GM19397 (cell line): ENCODE results near the gene MADD.
"Not testable (repeated sequence)": the region's sequence is repeated elsewhere in the genome, so short reads cannot be mapped to it uniquely, and the experiment has no call there.

ENCODE experiments used
- ATAC-seq: cut with Tn5 transposase; IDR thresholded peaks from one replicate; pipeline ENCODE4 v1.9.1; 2021; ENCODE audit warnings: mild to moderate bottlenecking, moderate library complexity; ENCODE audit not compliant: unreplicated experiment

Gene MADD

DNA sequence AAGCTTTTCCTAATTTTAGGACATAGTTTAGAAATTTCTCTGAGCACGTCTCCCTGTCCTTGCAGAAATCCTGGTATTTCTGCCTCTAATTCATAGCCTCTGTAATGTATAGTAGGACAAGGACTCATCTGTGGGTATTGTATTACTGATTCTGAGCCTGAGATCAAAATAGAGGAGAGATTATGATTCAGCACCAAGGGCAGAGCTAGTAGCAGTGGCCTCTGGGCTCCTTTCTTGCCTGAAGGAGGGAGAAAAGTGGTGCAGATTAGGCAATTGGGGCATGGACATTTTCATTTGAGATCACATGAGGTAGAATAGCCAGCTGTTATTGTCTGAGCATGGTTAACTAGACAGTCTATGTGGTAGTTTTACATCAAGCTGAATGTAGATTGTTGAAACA lies 2.8 kb downstream of the MADD start:
- no peak for ATAC-seq

DNA sequence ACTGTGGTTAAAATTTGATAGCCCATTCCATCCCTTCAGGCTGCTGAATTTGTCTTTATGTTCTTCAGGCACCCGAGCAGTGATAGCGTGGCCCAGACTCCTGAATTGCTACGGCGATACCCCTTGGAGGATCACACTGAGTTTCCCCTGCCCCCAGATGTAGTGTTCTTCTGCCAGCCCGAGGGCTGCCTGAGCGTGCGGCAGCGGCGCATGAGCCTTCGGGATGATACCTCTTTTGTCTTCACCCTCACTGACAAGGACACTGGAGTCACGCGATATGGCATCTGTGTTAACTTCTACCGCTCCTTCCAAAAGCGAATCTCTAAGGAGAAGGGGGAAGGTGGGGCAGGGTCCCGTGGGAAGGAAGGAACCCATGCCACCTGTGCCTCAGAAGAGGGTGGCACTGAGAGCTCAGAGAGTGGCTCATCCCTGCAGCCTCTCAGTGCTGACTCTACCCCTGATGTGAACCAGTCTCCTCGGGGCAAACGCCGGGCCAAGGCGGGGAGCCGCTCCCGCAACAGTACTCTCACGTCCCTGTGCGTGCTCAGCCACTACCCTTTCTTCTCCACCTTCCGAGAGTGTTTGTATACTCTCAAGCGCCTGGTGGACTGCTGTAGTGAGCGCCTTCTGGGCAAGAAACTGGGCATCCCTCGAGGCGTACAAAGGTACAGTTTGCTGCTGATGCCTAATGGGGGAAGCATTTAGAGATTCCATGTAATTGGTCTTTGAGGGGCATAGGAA lies 4.7 kb downstream of the MADD start:
- no peak for ATAC-seq

GRCh38 chr11:47276923-47277322 lies 7.0 kb downstream of the MADD start:
- no peak for ATAC-seq

DNA sequence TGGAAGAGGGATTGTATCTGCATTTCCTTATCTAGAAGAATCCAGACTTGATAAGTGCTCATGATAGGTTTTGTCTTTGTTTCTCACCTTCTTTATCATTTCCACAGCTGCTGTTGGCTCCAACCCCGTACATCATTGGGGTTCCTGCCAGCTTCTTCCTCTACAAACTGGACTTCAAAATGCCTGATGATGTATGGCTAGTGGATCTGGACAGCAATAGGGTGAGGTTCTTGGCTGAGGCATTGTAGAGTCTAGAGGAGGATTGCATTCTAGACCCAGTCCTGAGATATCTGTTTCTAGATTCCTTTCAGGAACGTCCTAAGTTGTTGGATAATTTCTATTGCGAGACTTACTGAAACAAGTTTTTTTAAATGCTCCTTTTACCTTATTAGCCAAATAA lies 8.1 kb downstream of the MADD start:
- ATAC-seq: no peak

GRCh38 chr11:47278769-47279168 lies 8.8 kb downstream of the MADD start:
- ATAC-seq: no peak

DNA sequence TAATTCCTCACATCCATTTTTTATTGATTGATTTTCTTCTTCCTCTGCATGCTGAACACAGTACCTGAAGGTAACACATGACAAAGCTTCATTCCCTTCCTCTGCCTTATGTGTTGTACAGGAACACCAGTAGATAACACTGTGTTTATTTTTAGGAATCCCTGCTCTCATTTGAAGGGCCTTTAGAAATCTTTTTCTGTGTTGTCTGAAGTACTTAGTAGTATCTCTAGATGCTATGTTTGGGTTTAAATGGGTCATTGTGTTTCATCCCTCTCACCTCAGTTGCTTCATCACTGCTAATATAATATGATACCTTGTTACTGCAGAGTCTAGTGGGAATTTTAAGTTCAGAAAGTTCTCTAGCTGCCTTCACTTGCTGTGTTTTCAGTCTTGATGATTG lies 10.2 kb downstream of the MADD start:
- ATAC-seq: no peak

- no peak for ATAC-seq
Observed at GRCh38 chr11:47280860-47281259, 10.9 kb downstream of the MADD start.

GRCh38 chr11:47282462-47282861 lies 12.5 kb downstream of the MADD start:
- no peak for ATAC-seq

DNA sequence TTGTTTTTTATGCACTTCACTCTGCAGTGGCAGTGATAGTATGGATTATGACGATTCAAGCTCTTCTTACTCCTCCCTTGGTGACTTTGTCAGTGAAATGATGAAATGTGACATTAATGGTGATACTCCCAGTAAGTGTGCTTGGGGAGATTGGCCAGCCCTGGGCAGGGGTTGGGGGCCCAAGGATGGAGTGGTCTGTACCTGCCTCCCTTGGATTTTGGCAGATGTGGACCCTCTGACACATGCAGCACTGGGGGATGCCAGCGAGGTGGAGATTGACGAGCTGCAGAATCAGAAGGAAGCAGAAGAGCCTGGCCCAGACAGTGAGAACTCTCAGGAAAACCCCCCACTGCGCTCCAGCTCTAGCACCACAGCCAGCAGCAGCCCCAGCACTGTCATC lies 14.2 kb downstream of the MADD start:
- no peak for ATAC-seq

GRCh38 chr11:47285969-47286770 lies 16.2 kb downstream of the MADD start:
- ATAC-seq: no peak

DNA sequence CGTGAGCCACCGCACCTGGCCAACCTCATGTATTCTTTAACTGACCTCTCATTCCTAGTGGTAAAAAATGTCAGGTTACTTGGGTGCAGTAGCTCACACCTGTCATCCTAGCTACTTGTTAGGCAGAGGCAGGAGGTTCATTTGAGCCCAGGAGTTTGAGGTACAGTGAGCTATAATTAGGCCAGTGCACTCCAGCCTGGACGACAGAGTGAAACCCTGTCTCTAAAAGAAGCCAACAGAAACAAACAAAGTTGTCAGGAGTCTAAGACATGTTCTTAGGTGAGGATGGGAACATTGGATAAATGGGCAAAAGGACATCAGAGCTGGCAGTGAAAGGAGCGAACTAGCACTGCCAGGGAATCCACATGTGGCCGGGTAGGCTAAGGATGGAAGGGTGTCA lies 18.1 kb downstream of the MADD start:
- ATAC-seq: no peak

GRCh38 chr11:47289856-47290255 lies 19.9 kb downstream of the MADD start:
- no peak for ATAC-seq

DNA sequence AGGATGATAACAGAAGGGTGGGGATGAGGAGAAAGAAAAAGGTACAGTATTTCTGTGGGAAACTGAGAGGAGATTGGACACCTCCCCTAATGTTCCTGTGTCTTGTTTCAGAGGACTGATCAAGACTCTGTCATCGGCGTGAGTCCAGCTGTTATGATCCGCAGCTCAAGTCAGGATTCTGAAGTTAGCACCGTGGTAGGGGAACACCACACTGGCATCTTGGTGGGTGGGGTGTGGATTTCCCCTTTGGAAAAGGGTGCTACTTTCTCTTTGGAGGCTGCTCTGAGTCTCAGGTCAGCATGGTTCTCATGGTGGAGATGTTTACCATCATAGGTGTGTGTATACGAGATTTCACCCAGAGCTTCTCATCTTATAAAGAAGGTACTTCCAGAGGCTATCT lies 25.5 kb downstream of the MADD start:
- no peak for ATAC-seq

GRCh38 chr11:47296045-47296444 lies 26.1 kb downstream of the MADD start:
- no peak for ATAC-seq

DNA sequence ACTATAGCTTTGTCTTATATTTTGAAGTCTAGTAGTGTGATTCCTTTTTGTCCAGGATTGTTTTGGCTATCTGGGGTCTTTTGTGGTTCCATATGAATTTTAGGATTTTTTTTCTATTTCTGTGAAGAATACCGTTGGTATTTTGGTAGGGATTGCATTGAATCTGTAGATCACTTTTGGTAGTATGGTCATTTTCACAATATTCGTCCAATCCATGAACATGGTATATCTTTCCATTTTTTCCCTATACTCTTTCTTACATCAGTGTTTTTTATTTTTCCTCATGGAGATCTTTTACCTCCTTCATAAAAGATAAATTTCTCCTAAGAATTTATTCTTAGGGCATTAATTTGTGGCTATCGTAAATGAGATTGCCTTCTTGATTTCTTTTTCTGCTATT lies 29.1 kb downstream of the MADD start:
- no peak for ATAC-seq

DNA sequence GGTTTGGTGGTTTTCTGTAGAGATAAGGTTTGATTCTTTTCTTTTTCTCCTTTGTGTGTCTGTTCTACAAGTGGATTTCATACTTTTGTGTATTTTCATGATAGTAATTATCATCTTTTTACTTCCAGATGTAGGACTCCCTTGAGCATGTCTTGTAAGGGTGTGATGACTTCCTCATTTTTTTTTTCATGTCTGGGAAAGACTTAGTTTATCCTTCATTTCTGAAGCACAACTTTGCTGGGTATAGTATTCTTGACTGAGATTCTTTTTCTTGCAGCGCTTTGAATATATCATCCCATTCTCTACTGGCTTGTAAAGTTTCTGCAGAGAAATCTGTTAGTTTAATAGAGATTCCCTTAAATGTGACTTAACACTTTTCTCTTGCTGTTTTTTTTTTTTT lies 32.9 kb downstream of the MADD start:
- ATAC-seq: no peak

DNA sequence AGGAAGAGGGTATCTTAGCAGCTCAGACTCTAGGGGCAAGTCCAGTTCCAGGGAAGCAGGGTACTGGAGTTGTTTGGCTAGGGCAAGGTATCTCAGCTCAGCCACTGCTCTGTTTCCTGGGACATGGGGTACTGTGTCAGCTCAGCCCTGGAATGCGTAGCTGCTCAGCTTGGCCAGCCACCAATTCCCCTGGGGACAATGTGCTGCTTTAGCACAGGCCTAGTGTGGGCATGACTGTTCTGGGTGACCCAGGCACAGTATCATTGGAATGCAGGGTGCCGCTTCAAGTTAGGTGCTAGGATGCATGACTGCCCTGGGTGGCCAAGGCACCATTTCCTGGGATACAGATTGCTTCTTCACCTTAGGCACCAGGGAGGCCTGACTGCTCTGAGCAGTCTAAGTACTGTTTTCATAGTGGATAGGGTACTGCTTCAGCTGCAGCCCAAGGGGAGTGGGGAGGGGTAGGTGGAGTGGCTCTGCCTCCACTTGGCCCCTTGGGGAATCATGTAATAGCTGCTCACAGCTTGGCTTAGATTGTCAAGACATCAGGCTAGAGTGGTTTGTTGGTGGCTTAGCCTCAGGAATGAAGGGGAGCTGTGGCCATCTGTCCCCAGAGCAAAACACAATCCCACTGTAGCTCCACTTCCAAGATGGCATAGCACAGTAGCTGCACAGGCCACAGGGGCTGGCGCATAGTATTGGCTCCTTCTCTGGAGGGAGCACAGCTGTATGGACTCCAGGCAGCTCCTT lies 36.0 kb downstream of the MADD start:
- ATAC-seq: no peak

GRCh38 chr11:47306484-47306844 lies 36.5 kb downstream of the MADD start:
- no peak for ATAC-seq

GRCh38 chr11:47308050-47308823 lies 38.3 kb downstream of the MADD start:
- ATAC-seq: no peak

GRCh38 chr11:47314992-47315391 lies 45.1 kb downstream of the MADD start:
- ATAC-seq: no peak

- not testable (repeated sequence) for ATAC-seq
Observed at GRCh38 chr11:47316501-47316900, 46.6 kb downstream of the MADD start.
